WTC11 (cell line): Measurements from ENCODE around the gene TRIM47. TPM values are rescaled to one million over a fixed set of nuclear protein-coding genes. Genes with fewer than 3 reads are reported as not detected.

ENCODE experiments used
- ATAC-seq: fragments of 200-7000 bp; cut with Tn5 transposase; 2 replicates; pipeline ENCODE4 v1.10.0; 2021; ENCODE audit warnings: mild to moderate bottlenecking, moderate library complexity
- CTCF ChIA-PET: fragments of 300-600 bp; sonication (Branson Sonifier 250); formaldehyde crosslinking; loops from one replicate; lab custom pipeline; 2021; ENCODE audit warnings: antibody characterized with exemption; lab: Charles Lee
- POLR2A ChIA-PET: fragments of 350-600 bp; sonication (Branson Sonifier 250); formaldehyde crosslinking; loops from one replicate; lab custom pipeline; 2021; ENCODE audit warnings: antibody characterized with exemption; lab: Charles Lee
- DNase-seq: peaks from one replicate; pipeline ENCODE4 v3.0.0; 2021; ENCODE audit warnings: low spot score
- H3K27ac Mint-ChIP-seq: 2 replicates; pipeline ENCODE4 v1.8.0; 2021; ENCODE audit warnings: mixed read lengths
- H3K27me3 Mint-ChIP-seq: 2 replicates; pipeline ENCODE4 v1.8.0; 2021; ENCODE audit warnings: low read depth, mild to moderate bottlenecking, moderate library complexity, mixed read lengths
- H3K36me3 Mint-ChIP-seq: 2 replicates; pipeline ENCODE4 v1.8.0; 2021; ENCODE audit warnings: mixed read lengths
- H3K4me1 Mint-ChIP-seq: 2 replicates; pipeline ENCODE4 v1.8.0; 2022; ENCODE audit warnings: mixed read lengths
- H3K4me3 Mint-ChIP-seq: 2 replicates; pipeline ENCODE4 v1.8.0; 2021; ENCODE audit warnings: mild to moderate bottlenecking, moderate library complexity, mixed read lengths
- H3K9me3 Mint-ChIP-seq: 2 replicates; pipeline ENCODE4 v1.8.0; 2021; ENCODE audit warnings: mixed read lengths
- ARID4B ChIP-seq: sonication (generic); formaldehyde crosslinking; IDR thresholded peaks from 2 replicates; pipeline ENCODE4 v1.8.0; 2023; ENCODE audit warnings: missing genetic modification reagents, mild to moderate bottlenecking, borderline replicate concordance
- ATF2 ChIP-seq: sonication (generic); formaldehyde crosslinking; IDR thresholded peaks from 2 replicates; pipeline ENCODE4 v1.8.1; 2022; ENCODE audit warnings: low read depth, missing genetic modification reagents, borderline replicate concordance
- ETV6 ChIP-seq: sonication (generic); formaldehyde crosslinking; IDR thresholded peaks from 2 replicates; pipeline ENCODE4 v1.8.1; 2022; ENCODE audit warnings: mild to moderate bottlenecking, missing genetic modification reagents
- MAX ChIP-seq: sonication (generic); formaldehyde crosslinking; IDR thresholded peaks from 2 replicates; pipeline ENCODE4 v1.8.0; 2022; ENCODE audit warnings: mild to moderate bottlenecking, missing genetic modification reagents
- PRDM15 ChIP-seq: sonication (generic); formaldehyde crosslinking; IDR thresholded peaks from 2 replicates; pipeline ENCODE4 v1.8.0; 2022; ENCODE audit warnings: missing genetic modification reagents
- ZNF423 ChIP-seq: fragments of 250-450 bp; sonication (Bioruptor Pico); IDR thresholded peaks from 2 replicates; pipeline ENCODE4 v2.1.2; 2022; ENCODE audit warnings: mild to moderate bottlenecking, moderate library complexity
- ZSCAN18 ChIP-seq: fragments of 250-450 bp; sonication (Bioruptor Pico); IDR thresholded peaks from 2 replicates; pipeline ENCODE4 v2.1.2; 2022; ENCODE audit warnings: mild to moderate bottlenecking, moderate library complexity
- total RNA-seq: library from RNA; stranded (reverse); gene quantifications from 3 replicates; pipeline ENCODE4 v1.2.3, GENCODE V29; 2021
- TF ChIP-seq, protein P1 (sequence below): fragments of 250-450 bp; sonication (Bioruptor Pico); IDR thresholded peaks from 2 replicates; pipeline ENCODE4 v1.9.0; 2021; ENCODE audit warnings: mild to moderate bottlenecking

TRIM47 gene
- total RNA-seq, 1 experiment from 2014 or later = 10.0 TPM

DNA sequence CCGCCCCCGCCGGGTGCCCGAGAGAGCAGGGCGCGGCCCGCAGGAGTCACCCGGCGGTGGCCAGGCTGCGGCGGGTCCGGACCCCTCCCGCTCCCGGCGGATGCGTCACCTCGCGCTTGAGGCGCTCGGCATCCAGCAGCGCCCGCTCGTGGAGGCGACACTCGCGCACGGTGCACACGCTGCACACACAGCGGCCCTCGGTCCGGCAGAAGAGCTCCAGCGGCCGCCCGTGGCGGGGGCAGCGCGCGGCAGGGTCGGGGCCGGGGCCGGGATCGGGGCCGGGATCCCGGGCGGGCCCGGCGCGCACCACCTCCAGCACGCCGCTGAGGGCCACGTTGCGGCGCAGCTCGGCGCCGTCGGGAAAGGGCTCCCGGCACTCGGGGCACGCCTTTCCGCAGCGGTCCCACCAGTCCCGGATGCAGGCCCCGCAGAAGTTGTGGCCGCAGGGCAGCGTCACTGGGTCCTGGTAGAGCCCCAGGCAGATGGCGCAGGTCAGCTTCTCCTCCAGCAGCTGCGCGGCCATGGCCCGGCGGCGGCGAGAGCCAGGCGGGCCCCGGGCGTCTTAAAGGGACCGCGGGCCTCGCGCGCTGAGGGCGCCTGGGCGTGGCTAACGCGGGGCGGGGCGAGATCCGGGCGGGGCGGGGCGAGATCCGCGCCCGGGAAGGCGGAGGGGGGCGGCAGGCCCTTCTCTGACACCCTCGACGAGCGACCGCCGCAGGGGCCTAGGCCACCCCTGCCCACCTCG is 18.2 kb upstream of the TRIM47 start, which contains the start of gene TRIM65 (continued):
- peak; percentile 11; the same call in 1 of the 2 replicates for TF ChIP-seq ARID4B (CRISPR knock-in tag)
- TF ChIP-seq ZSCAN18 (CRISPR knock-in tag) = no peak
- TF ChIP-seq ZNF423 (CRISPR knock-in tag) = no peak

GRCh38 chr17:75895370-75896155 is 17.2 kb upstream of the TRIM47 start:
- ChIA-PET CTCF (interaction anchor here (0.8 to 7.5 kb wide), 18 partner anchors 10 to 384 kb away, joined by 3 to 71 read pairs (median 6); partner anchors contain the start of genes CDK3, MRPL38, TRIM47 and WBP2), POLR2A (interaction anchor here (0.8 to 1.3 kb wide), 2 partner anchors 41 to 238 kb away, joined by 5 read pairs; partner anchors contain the start of gene WBP2)
- ATAC-seq = peak; percentile 40
- no peaks in the 10 kb centered on the region for H3K9me3 Mint-ChIP-seq
- H3K36me3 Mint-ChIP-seq = peaks cover 12% of the 10 kb centered on the region
- no peaks in the 10 kb centered on the region for H3K27me3 Mint-ChIP-seq
- peak; percentile 60 for DNase-seq
- peak overlapping the region; percentile 95 for H3K27ac Mint-ChIP-seq
- H3K4me1 Mint-ChIP-seq = peaks cover 26% of the 10 kb centered on the region
- peak overlapping the region; percentile 82 for H3K4me3 Mint-ChIP-seq
- TF ChIP-seq, protein P1, sequence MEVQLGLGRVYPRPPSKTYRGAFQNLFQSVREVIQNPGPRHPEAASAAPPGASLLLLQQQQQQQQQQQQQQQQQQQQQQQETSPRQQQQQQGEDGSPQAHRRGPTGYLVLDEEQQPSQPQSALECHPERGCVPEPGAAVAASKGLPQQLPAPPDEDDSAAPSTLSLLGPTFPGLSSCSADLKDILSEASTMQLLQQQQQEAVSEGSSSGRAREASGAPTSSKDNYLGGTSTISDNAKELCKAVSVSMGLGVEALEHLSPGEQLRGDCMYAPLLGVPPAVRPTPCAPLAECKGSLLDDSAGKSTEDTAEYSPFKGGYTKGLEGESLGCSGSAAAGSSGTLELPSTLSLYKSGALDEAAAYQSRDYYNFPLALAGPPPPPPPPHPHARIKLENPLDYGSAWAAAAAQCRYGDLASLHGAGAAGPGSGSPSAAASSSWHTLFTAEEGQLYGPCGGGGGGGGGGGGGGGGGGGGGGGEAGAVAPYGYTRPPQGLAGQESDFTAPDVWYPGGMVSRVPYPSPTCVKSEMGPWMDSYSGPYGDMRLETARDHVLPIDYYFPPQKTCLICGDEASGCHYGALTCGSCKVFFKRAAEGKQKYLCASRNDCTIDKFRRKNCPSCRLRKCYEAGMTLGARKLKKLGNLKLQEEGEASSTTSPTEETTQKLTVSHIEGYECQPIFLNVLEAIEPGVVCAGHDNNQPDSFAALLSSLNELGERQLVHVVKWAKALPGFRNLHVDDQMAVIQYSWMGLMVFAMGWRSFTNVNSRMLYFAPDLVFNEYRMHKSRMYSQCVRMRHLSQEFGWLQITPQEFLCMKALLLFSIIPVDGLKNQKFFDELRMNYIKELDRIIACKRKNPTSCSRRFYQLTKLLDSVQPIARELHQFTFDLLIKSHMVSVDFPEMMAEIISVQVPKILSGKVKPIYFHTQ (CRISPR knock-in tag) = no peak
- no peak for TF ChIP-seq ATF2 (CRISPR knock-in tag)
- 0 out of 2 replicates have a peak, but pooled peaks have one; percentile 63 for TF ChIP-seq ETV6
- no peak; the same call in 1 of the 2 replicates for TF ChIP-seq ARID4B (CRISPR knock-in tag)
- 0 out of 2 replicates have a peak, but pooled peaks have one; percentile 7 for TF ChIP-seq MAX (CRISPR knock-in tag)
- peak; percentile 60; the same call in 1 of the 2 replicates for TF ChIP-seq PRDM15 (CRISPR knock-in tag)
